Stimulated activated CD8-positive, alpha-beta memory T cell treated with anti-CD3 and anti-CD28 coated beads, Interleukin-12 subunit alpha, Interleukin-12 subunit beta, amount 100 ng/mL, for 4 hours (primary cell): ENCODE data around the gene CRAT.
"Not testable (repeated sequence)": the region's sequence is repeated elsewhere in the genome, so short reads cannot be mapped to it uniquely, and the experiment has no call there.

Source experiments
- DNase-seq: peaks from one replicate; pipeline ENCODE4 v3.0.0-alpha.2; 2020; ENCODE audit warnings: low read depth

CRAT gene

GRCh38 chr9:129138476-129139232, 28.1 kb upstream of the CRAT start:
- no peak for DNase-seq

GRCh38 chr9:129138144-129138462, 27.5 kb upstream of the CRAT start:
- no peak for DNase-seq

- no peak for DNase-seq
Observed at GRCh38 chr9:129137292-129138143, 26.9 kb upstream of the CRAT start.

GRCh38 chr9:129136446-129137035, 25.9 kb upstream of the CRAT start:
- DNase-seq = no peak

- DNase-seq = no peak
Observed at GRCh38 chr9:129135476-129135875, 24.9 kb upstream of the CRAT start.

- no peak for DNase-seq
Observed at GRCh38 chr9:129133082-129133481, 22.5 kb upstream of the CRAT start.

GRCh38 chr9:129131300-129132145, 20.9 kb upstream of the CRAT start:
- DNase-seq = peak; percentile 71

- no peak for DNase-seq
Observed at GRCh38 chr9:129130791-129131190, 20.2 kb upstream of the CRAT start.

GRCh38 chr9:129130271-129130670, 19.7 kb upstream of the CRAT start:
- not testable (repeated sequence) for DNase-seq

- no peak for DNase-seq
Observed at GRCh38 chr9:129128689-129129088, 18.1 kb upstream of the CRAT start.

GRCh38 chr9:129126749-129127618, 16.4 kb upstream of the CRAT start:
- no peak for DNase-seq

GRCh38 chr9:129125478-129125877, 14.9 kb upstream of the CRAT start:
- DNase-seq = no peak

GRCh38 chr9:129124506-129125069, 14.0 kb upstream of the CRAT start:
- no peak for DNase-seq

- DNase-seq = not testable (repeated sequence)
Observed at GRCh38 chr9:129122976-129123375, 12.4 kb upstream of the CRAT start.

GRCh38 chr9:129122133-129122532, 11.5 kb upstream of the CRAT start:
- no peak for DNase-seq

GRCh38 chr9:129121483-129121882, 10.9 kb upstream of the CRAT start:
- no peak for DNase-seq

- no peak for DNase-seq
Observed at GRCh38 chr9:129118799-129119198, 8.2 kb upstream of the CRAT start.

- DNase-seq = no peak
Observed at GRCh38 chr9:129113645-129114304, 3.2 kb upstream of the CRAT start.

GRCh38 chr9:129112526-129112925, 1.9 kb upstream of the CRAT start:
- DNase-seq = not testable (repeated sequence)

- DNase-seq = no peak
Observed at GRCh38 chr9:129111528-129112151, 1.0 kb upstream of the CRAT start.
